GM21723 (cell line): ENCODE measurements around the gene RRP1.
"Not testable (repeated sequence)": the region's sequence is repeated elsewhere in the genome, so short reads cannot be mapped to it uniquely, and the experiment has no call there.

Source experiments
- ATAC-seq: cut with Tn5 transposase; IDR thresholded peaks from one replicate; pipeline ENCODE4 v1.9.1; 2021; ENCODE audit warnings: mild to moderate bottlenecking, moderate library complexity; ENCODE audit not compliant: unreplicated experiment

The RRP1 gene

GRCh38 chr21:43816611-43817071 lies 27.3 kb downstream of the RRP1 start:
- no peak for ATAC-seq

GRCh38 chr21:43817157-43818086 lies 28.0 kb downstream of the RRP1 start:
- ATAC-seq = no peak

- ATAC-seq = no peak
These were observed 29.3 kb downstream of the RRP1 start for GRCh38 chr21:43818685-43819084.

- no peak for ATAC-seq
These were observed 30.4 kb downstream of the RRP1 start for GRCh38 chr21:43819511-43820405.

GRCh38 chr21:43820466-43820865 lies 31.1 kb downstream of the RRP1 start:
- no peak for ATAC-seq

- not testable (repeated sequence) for ATAC-seq
These were observed 32.8 kb downstream of the RRP1 start for GRCh38 chr21:43822166-43822565.

GRCh38 chr21:43822741-43823140 lies 33.4 kb downstream of the RRP1 start:
- not testable (repeated sequence) for ATAC-seq

GRCh38 chr21:43824333-43825241 lies 35.2 kb downstream of the RRP1 start:
- ATAC-seq = no peak

GRCh38 chr21:43825242-43825935 lies 36.0 kb downstream of the RRP1 start:
- ATAC-seq = no peak

GRCh38 chr21:43825936-43826622 lies 36.7 kb downstream of the RRP1 start:
- no peak for ATAC-seq

GRCh38 chr21:43826623-43826974 lies 37.2 kb downstream of the RRP1 start:
- ATAC-seq = no peak

- ATAC-seq = no peak
These were observed 37.7 kb downstream of the RRP1 start for GRCh38 chr21:43827015-43827611.

GRCh38 chr21:43829161-43829560 lies 39.8 kb downstream of the RRP1 start:
- no peak for ATAC-seq

GRCh38 chr21:43829575-43830119 lies 40.3 kb downstream of the RRP1 start:
- ATAC-seq = no peak

- no peak for ATAC-seq
These were observed 42.8 kb downstream of the RRP1 start for GRCh38 chr21:43832158-43832550.

GRCh38 chr21:43832648-43833047 lies 43.3 kb downstream of the RRP1 start:
- ATAC-seq = no peak

GRCh38 chr21:43834146-43834905 lies 44.9 kb downstream of the RRP1 start:
- ATAC-seq = no peak

- ATAC-seq = no peak
These were observed 45.7 kb downstream of the RRP1 start for GRCh38 chr21:43835050-43835449.
